HEK293 (cell line): Measurements from ENCODE around the gene XYLT2.

ENCODE experiments used
- RBAK ChIP-seq: fragments of 450-650 bp; formaldehyde crosslinking; IDR thresholded peaks from 2 replicates; pipeline ENCODE4 v1.5.1; 2016; ENCODE audit warnings: missing biosample characterization, missing genetic modification characterization
- ZNF121 ChIP-seq: fragments of 450-650 bp; formaldehyde crosslinking; IDR thresholded peaks from 2 replicates; pipeline ENCODE4 v1.5.1; 2016; ENCODE audit warnings: missing biosample characterization, missing genetic modification characterization
- ZNF664 ChIP-seq: fragments of 450-650 bp; formaldehyde crosslinking; IDR thresholded peaks from 2 replicates; pipeline ENCODE4 v1.5.1; 2016; ENCODE audit warnings: missing biosample characterization, missing genetic modification characterization
- TF ChIP-seq, protein P1 (sequence below): fragments of 450-650 bp; formaldehyde crosslinking; IDR thresholded peaks from 2 replicates; pipeline ENCODE4 v1.5.1; 2016; ENCODE audit warnings: missing biosample characterization, missing genetic modification characterization
- TF ChIP-seq, protein P2 (sequence below): fragments of 450-650 bp; formaldehyde crosslinking; IDR thresholded peaks from 2 replicates; pipeline ENCODE4 v1.5.1; 2016; ENCODE audit warnings: missing biosample characterization, missing genetic modification characterization
- TF ChIP-seq, protein P3 (sequence below): fragments of 450-650 bp; formaldehyde crosslinking; IDR thresholded peaks from 2 replicates; pipeline ENCODE4 v1.5.1; 2016; ENCODE audit warnings: missing biosample characterization, missing genetic modification characterization
- TF ChIP-seq, protein P4 (sequence below): fragments of 450-650 bp; formaldehyde crosslinking; IDR thresholded peaks from 2 replicates; pipeline ENCODE4 v1.5.1; 2016; ENCODE audit warnings: missing biosample characterization, missing genetic modification characterization
- TF ChIP-seq, protein P5 (sequence below): fragments of 450-650 bp; formaldehyde crosslinking; IDR thresholded peaks from 2 replicates; pipeline ENCODE4 v1.5.1; 2016; ENCODE audit warnings: missing biosample characterization, missing genetic modification characterization
- TF ChIP-seq, protein P6 (sequence below): fragments of 450-650 bp; formaldehyde crosslinking; IDR thresholded peaks from 2 replicates; pipeline ENCODE4 v1.5.1; 2016; ENCODE audit warnings: missing biosample characterization, missing genetic modification characterization
- TF ChIP-seq, protein P7 (sequence below): fragments of 450-650 bp; formaldehyde crosslinking; IDR thresholded peaks from 2 replicates; pipeline ENCODE4 v1.5.1; 2016; ENCODE audit warnings: missing biosample characterization, missing genetic modification characterization

DNA sequence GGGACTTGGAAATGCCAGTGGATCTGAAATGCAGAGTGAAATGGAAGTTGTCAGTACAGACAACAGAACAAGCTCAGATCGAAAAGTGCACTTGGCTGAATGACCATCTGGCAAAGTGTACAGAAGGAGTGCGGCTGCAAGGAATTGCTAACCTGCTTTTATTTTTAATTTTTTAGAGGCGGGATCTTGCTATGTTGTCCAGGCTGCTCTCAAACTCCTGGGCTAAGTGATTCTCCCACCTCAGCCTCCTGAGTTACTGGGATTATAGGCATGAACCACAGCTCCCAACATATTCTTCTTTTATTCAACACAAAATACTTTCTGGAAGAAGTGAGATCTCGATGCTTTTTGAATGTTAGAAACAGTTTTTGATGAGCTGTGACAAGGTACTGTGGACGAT is 47.8 kb downstream of the XYLT2 start:
- TF ChIP-seq, protein P1, sequence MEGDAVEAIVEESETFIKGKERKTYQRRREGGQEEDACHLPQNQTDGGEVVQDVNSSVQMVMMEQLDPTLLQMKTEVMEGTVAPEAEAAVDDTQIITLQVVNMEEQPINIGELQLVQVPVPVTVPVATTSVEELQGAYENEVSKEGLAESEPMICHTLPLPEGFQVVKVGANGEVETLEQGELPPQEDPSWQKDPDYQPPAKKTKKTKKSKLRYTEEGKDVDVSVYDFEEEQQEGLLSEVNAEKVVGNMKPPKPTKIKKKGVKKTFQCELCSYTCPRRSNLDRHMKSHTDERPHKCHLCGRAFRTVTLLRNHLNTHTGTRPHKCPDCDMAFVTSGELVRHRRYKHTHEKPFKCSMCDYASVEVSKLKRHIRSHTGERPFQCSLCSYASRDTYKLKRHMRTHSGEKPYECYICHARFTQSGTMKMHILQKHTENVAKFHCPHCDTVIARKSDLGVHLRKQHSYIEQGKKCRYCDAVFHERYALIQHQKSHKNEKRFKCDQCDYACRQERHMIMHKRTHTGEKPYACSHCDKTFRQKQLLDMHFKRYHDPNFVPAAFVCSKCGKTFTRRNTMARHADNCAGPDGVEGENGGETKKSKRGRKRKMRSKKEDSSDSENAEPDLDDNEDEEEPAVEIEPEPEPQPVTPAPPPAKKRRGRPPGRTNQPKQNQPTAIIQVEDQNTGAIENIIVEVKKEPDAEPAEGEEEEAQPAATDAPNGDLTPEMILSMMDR (tag by site-specific recombination): no peak
- TF ChIP-seq RBAK (tag by site-specific recombination) (no peak), ZNF121 (tag by site-specific recombination) (peak; percentile 51; the same call in 1 of the 2 replicates), ZNF664 (tag by site-specific recombination) (no peak)
- TF ChIP-seq, protein P2, sequence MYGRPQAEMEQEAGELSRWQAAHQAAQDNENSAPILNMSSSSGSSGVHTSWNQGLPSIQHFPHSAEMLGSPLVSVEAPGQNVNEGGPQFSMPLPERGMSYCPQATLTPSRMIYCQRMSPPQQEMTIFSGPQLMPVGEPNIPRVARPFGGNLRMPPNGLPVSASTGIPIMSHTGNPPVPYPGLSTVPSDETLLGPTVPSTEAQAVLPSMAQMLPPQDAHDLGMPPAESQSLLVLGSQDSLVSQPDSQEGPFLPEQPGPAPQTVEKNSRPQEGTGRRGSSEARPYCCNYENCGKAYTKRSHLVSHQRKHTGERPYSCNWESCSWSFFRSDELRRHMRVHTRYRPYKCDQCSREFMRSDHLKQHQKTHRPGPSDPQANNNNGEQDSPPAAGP (tag by site-specific recombination): no peak
- TF ChIP-seq, protein P3, sequence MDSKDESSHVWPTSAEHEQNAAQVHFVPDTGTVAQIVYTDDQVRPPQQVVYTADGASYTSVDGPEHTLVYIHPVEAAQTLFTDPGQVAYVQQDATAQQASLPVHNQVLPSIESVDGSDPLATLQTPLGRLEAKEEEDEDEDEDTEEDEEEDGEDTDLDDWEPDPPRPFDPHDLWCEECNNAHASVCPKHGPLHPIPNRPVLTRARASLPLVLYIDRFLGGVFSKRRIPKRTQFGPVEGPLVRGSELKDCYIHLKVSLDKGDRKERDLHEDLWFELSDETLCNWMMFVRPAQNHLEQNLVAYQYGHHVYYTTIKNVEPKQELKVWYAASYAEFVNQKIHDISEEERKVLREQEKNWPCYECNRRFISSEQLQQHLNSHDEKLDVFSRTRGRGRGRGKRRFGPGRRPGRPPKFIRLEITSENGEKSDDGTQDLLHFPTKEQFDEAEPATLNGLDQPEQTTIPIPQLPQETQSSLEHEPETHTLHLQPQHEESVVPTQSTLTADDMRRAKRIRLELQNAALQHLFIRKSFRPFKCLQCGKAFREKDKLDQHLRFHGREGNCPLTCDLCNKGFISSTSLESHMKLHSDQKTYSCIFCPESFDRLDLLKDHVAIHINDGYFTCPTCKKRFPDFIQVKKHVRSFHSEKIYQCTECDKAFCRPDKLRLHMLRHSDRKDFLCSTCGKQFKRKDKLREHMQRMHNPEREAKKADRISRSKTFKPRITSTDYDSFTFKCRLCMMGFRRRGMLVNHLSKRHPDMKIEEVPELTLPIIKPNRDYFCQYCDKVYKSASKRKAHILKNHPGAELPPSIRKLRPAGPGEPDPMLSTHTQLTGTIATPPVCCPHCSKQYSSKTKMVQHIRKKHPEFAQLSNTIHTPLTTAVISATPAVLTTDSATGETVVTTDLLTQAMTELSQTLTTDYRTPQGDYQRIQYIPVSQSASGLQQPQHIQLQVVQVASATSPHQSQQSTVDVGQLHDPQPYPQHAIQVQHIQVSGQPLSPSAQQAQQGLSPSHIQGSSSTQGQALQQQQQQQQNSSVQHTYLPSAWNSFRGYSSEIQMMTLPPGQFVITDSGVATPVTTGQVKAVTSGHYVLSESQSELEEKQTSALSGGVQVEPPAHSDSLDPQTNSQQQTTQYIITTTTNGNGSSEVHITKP (tag by site-specific recombination): no peak
- TF ChIP-seq, protein P4, sequence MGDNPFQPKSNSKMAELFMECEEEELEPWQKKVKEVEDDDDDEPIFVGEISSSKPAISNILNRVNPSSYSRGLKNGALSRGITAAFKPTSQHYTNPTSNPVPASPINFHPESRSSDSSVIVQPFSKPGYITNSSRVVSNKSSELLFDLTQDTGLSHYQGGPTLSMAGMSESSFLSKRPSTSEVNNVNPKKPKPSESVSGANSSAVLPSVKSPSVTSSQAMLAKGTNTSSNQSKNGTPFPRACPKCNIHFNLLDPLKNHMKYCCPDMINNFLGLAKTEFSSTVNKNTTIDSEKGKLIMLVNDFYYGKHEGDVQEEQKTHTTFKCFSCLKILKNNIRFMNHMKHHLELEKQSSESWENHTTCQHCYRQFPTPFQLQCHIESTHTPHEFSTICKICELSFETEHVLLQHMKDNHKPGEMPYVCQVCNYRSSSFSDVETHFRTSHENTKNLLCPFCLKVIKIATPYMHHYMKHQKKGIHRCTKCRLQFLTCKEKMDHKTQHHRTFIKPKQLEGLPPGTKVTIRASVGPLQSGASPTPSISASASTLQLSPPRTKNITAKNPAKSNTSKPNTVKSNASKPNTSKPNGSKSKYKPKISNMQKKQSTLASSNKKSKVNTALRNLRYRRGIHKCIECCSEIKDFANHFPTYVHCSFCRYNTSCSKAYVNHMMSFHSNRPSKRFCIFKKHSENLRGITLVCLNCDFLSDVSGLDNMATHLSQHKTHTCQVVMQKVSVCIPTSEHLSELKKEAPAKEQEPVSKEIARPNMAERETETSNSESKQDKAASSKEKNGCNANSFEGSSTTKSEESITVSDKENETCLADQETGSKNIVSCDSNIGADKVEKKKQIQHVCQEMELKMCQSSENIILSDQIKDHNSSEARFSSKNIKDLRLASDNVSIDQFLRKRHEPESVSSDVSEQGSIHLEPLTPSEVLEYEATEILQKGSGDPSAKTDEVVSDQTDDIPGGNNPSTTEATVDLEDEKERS: no peak
- TF ChIP-seq, protein P5, sequence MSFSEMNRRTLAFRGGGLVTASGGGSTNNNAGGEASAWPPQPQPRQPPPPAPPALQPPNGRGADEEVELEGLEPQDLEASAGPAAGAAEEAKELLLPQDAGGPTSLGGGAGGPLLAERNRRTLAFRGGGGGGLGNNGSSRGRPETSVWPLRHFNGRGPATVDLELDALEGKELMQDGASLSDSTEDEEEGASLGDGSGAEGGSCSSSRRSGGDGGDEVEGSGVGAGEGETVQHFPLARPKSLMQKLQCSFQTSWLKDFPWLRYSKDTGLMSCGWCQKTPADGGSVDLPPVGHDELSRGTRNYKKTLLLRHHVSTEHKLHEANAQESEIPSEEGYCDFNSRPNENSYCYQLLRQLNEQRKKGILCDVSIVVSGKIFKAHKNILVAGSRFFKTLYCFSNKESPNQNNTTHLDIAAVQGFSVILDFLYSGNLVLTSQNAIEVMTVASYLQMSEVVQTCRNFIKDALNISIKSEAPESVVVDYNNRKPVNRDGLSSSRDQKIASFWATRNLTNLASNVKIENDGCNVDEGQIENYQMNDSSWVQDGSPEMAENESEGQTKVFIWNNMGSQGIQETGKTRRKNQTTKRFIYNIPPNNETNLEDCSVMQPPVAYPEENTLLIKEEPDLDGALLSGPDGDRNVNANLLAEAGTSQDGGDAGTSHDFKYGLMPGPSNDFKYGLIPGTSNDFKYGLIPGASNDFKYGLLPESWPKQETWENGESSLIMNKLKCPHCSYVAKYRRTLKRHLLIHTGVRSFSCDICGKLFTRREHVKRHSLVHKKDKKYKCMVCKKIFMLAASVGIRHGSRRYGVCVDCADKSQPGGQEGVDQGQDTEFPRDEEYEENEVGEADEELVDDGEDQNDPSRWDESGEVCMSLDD: no peak
- TF ChIP-seq, protein P6, sequence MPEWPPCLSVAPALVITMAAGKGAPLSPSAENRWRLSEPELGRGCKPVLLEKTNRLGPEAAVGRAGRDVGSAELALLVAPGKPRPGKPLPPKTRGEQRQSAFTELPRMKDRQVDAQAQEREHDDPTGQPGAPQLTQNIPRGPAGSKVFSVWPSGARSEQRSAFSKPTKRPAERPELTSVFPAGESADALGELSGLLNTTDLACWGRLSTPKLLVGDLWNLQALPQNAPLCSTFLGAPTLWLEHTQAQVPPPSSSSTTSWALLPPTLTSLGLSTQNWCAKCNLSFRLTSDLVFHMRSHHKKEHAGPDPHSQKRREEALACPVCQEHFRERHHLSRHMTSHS (tag by site-specific recombination): no peak
- TF ChIP-seq, protein P7, sequence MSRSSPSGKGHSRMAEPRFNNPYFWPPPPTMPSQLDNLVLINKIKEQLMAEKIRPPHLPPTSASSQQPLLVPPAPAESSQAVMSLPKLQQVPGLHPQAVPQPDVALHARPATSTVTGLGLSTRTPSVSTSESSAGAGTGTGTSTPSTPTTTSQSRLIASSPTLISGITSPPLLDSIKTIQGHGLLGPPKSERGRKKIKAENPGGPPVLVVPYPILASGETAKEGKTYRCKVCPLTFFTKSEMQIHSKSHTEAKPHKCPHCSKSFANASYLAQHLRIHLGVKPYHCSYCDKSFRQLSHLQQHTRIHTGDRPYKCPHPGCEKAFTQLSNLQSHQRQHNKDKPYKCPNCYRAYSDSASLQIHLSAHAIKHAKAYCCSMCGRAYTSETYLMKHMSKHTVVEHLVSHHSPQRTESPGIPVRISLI (tag by site-specific recombination): no peak
